GM12801 (cell line): Measurements from ENCODE around the gene CDK5RAP1.

ENCODE experiments used
- TF ChIP-seq, protein P1 (sequence below): IDR thresholded peaks from one replicate; pipeline ENCODE4 v1.5.1; 2011; ENCODE audit warnings: control low read depth; ENCODE audit not compliant: insufficient read length; ENCODE audit errors: extremely low read depth

Gene CDK5RAP1

DNA sequence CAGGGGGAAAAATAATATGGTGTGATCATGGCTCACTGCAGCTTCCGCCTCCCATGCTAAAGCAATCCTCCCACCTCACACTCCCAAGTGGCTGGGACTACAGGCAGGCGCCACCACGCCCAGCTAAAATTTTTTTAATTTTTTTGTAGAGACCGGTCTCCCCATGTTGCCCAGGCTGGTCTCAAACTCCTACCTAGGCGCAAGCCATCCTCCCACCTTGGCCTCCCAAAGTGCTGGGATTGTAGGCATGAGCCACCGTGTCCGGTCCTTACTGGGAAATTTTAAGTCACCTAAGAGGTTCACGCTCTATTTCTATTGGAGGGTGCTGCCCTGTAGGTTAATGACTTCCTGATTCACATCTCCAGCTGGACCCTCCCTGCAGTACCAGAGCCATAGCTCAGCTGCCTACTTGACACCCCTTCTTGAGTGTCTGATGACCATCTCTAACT lies 626 bp upstream of the CDK5RAP1 start:
- TF ChIP-seq, protein P1, sequence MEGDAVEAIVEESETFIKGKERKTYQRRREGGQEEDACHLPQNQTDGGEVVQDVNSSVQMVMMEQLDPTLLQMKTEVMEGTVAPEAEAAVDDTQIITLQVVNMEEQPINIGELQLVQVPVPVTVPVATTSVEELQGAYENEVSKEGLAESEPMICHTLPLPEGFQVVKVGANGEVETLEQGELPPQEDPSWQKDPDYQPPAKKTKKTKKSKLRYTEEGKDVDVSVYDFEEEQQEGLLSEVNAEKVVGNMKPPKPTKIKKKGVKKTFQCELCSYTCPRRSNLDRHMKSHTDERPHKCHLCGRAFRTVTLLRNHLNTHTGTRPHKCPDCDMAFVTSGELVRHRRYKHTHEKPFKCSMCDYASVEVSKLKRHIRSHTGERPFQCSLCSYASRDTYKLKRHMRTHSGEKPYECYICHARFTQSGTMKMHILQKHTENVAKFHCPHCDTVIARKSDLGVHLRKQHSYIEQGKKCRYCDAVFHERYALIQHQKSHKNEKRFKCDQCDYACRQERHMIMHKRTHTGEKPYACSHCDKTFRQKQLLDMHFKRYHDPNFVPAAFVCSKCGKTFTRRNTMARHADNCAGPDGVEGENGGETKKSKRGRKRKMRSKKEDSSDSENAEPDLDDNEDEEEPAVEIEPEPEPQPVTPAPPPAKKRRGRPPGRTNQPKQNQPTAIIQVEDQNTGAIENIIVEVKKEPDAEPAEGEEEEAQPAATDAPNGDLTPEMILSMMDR, result no peak

DNA sequence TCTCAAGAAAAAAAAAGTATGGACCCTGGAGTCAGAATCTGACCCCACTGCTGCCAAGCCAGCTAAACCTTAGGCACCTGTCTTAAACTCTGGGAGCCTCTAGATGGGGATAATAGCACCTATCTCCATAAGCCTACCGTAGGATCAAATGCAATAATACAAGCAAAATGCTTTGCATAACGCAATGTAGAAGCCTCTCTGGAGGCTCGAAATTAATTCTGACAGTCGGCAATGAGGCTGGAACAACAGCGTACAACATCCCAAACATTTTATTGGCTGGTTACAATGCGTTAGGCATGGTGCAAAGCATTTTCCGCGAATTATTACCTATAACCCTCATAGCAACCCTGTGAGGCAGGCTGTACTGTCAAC lies 521 bp downstream of the CDK5RAP1 start:
- TF ChIP-seq, protein P1, result no peak

DNA sequence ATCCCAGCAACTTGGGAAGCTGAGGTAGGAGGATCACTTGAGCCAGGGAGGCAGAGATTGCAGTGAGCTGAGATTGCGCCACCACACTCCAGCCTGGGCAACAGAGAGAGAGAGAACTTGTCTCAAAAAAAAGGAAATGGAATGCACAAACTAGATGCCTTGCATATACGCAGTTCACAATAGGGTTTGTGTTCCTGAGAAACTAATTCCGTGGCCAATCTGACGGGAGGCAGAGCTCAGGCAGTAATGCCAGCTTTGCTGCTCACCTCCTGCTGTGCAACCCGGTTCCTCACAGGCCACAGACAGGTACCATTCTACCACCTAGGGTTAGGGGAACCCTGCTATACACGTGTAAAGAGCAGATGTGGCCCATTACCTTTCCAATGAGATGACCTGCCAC lies 1.4 kb downstream of the CDK5RAP1 start:
- TF ChIP-seq, protein P1, result no peak

DNA sequence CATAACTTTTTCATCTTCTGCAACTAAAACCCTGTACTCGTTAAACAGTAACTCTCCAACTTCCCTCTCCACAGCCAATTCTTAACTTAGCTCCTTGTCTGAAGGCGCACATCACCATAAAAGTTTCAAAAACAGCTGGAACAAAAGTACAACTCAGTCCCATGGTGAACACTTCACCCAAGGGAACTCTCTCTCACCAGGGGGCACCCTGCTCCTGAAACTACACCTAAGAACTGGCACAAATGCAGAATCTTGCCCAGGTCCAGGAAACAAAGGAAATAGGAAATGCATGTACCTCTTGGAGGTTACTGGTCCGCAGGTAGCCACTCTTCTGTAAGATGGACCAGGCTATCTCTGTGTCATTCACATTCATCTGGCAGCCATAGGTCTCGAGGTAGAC lies 6.6 kb downstream of the CDK5RAP1 start:
- TF ChIP-seq, protein P1, result no peak

DNA sequence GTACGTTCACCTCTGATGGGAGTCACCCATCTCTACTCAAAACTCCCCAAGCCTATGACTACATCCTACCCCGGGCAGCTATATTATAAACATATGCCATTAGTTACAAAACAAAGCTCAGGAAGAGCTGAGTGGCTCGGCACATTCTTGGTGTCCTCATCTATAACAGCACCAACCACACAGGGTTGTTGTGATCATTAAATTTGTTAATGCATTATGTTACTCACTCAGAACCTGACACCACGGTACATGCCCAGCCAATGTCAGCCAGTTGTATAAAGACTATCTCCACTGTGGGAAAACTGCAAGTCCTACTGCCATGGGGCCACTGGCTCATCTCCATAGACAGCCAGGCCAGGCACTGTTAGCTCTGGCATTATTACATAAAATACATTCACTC lies 7.7 kb downstream of the CDK5RAP1 start:
- TF ChIP-seq, protein P1, result no peak

DNA sequence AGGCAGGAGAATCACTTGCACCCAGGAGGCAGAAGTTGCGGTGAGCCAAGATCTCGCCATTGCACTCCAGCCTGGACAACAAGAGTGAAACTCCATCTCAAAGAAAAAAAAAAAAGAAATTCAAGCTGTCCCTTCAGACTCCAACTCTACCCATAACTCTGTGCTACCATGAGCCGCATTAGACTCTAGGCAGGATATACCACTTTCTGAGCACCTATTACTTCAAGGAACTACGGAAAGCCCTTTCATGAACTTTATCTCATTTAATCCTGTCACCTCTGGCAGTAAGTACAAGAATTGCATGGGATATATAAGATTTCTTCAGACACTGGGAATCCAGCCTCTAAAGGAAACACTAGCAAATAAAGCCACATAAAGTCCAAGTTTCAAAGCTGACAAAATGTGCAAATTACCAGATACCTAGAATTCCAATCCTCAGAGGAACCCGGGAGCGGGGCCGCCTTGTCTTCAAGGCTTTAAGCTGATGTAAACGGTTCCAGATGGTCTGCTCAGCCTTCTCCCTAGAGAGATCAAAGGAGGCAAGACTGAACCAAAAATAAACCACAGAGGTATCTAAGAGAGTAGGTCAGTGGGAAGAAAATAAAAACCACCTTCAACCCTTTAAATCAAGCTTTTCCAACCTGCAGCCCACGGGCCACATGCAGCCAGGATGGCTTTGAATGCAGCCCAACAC lies 9.4 kb downstream of the CDK5RAP1 start:
- TF ChIP-seq, protein P1, result no peak

DNA sequence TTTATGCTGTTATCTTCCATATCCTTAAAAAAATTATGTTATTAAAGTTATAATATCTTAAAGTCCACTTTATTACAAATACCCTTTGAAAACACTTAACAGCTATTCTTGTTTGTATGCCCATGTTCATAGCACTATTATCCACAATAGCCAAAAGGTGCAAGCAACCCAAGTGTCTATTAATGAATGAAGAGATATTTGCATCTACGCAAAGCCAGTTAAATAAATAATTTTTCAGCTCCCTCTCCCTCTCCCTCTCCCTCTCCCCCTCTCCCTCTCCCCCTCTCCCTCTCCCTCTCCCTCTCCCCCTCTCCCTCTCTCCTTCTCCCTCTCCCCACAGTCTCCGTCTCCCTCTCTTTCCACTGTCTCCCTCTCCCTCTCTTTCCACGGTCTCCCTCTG lies 13.1 kb downstream of the CDK5RAP1 start:
- TF ChIP-seq, protein P1, result no peak
